ENCODE results near the gene PTRHD1. TPM values are rescaled to one million over a fixed set of nuclear protein-coding genes. Genes with fewer than 3 reads are reported as not detected.

The PTRHD1 gene
- total RNA-seq, 1 donor from 2014 or later, result 31.1 TPM

GRCh38 chr2:24756789-24757188 lies 36.4 kb downstream of the PTRHD1 start:
- Mint-ChIP-seq H3K9me3 (ENCODE audit: unreplicated experiment) (no peaks in the 10 kb centered on the region), H3K27ac (ENCODE audit: unreplicated experiment) (no peak overlapping the region), H3K4me3 (ENCODE audit: unreplicated experiment) (no peak overlapping the region), H3K4me1 (ENCODE audit: unreplicated experiment) (peaks cover 1% of the 10 kb centered on the region), H3K27me3 (ENCODE audit: unreplicated experiment) (no peaks in the 10 kb centered on the region), H3K36me3 (ENCODE audit: unreplicated experiment) (peaks cover 20% of the 10 kb centered on the region)
- DNase-seq (ENCODE audit: extremely low spot score, unreplicated experiment), result no peak
- no peak for TF ChIP-seq CTCF (IDR thresholded peaks at IDR 0.05)

- peaks cover 14% of the 10 kb centered on the region for H3K36me3 Mint-ChIP-seq (ENCODE audit: unreplicated experiment)
Observed at GRCh38 chr2:24754985-24755705, 38.0 kb downstream of the PTRHD1 start.

GRCh38 chr2:24749069-24749691 lies 44.0 kb downstream of the PTRHD1 start:
- no peak overlapping the region for H3K27ac Mint-ChIP-seq (ENCODE audit: unreplicated experiment)
- H3K9me3 Mint-ChIP-seq (ENCODE audit: unreplicated experiment), result no peaks in the 10 kb centered on the region
- no peak for DNase-seq (ENCODE audit: extremely low spot score, unreplicated experiment)
- H3K27me3 Mint-ChIP-seq (ENCODE audit: unreplicated experiment), result no peaks in the 10 kb centered on the region
- no peak for TF ChIP-seq CTCF (IDR thresholded peaks at IDR 0.05)
- peaks cover 12% of the 10 kb centered on the region for H3K36me3 Mint-ChIP-seq (ENCODE audit: unreplicated experiment)
- H3K4me3 Mint-ChIP-seq (ENCODE audit: unreplicated experiment), result no peak overlapping the region
- no peaks in the 10 kb centered on the region for H3K4me1 Mint-ChIP-seq (ENCODE audit: unreplicated experiment)

More at GRCh38 chr2:24754985-24755705, 38.0 kb downstream of the PTRHD1 start:
- Mint-ChIP-seq H3K27me3 (ENCODE audit: unreplicated experiment) (no peaks in the 10 kb centered on the region), H3K9me3 (ENCODE audit: unreplicated experiment) (no peaks in the 10 kb centered on the region), H3K4me3 (ENCODE audit: unreplicated experiment) (no peak overlapping the region), H3K4me1 (ENCODE audit: unreplicated experiment) (peaks cover 1% of the 10 kb centered on the region), H3K27ac (ENCODE audit: unreplicated experiment) (no peak overlapping the region)
- no peak for DNase-seq (ENCODE audit: extremely low spot score, unreplicated experiment)
- TF ChIP-seq CTCF (IDR thresholded peaks at IDR 0.05), result no peak

- Mint-ChIP-seq H3K27ac (ENCODE audit: unreplicated experiment) (no peak overlapping the region), H3K4me1 (ENCODE audit: unreplicated experiment) (no peaks in the 10 kb centered on the region), H3K4me3 (ENCODE audit: unreplicated experiment) (no peak overlapping the region), H3K27me3 (ENCODE audit: unreplicated experiment) (no peaks in the 10 kb centered on the region), H3K36me3 (ENCODE audit: unreplicated experiment) (peaks cover 26% of the 10 kb centered on the region), H3K9me3 (ENCODE audit: unreplicated experiment) (no peaks in the 10 kb centered on the region)
- no peak for DNase-seq (ENCODE audit: extremely low spot score, unreplicated experiment)
- TF ChIP-seq CTCF (IDR thresholded peaks at IDR 0.05), result no peak
Observed at GRCh38 chr2:24747299-24747698, 45.9 kb downstream of the PTRHD1 start.

GRCh38 chr2:24745825-24746224 lies 47.4 kb downstream of the PTRHD1 start:
- no peak for TF ChIP-seq CTCF (IDR thresholded peaks at IDR 0.05)
- Mint-ChIP-seq H3K27ac (ENCODE audit: unreplicated experiment) (no peak overlapping the region), H3K4me3 (ENCODE audit: unreplicated experiment) (no peak overlapping the region), H3K9me3 (ENCODE audit: unreplicated experiment) (no peaks in the 10 kb centered on the region), H3K36me3 (ENCODE audit: unreplicated experiment) (peaks cover 30% of the 10 kb centered on the region), H3K27me3 (ENCODE audit: unreplicated experiment) (no peaks in the 10 kb centered on the region), H3K4me1 (ENCODE audit: unreplicated experiment) (no peaks in the 10 kb centered on the region)
- DNase-seq (ENCODE audit: extremely low spot score, unreplicated experiment), result no peak
